ENCODE measurements around the gene SIGLEC12. TPM values are rescaled to one million over a fixed set of nuclear protein-coding genes. Genes with fewer than 3 reads are reported as not detected.

SIGLEC12 gene
- total and polyA plus RNA-seq, 9 of the 15 experiments (the other 6 are each of a cell fraction or from before 2014, with no cell fraction given): 0.08 to 1.3 (median 0.54) TPM

GRCh38 chr19:51473009-51473707, 28.4 kb downstream of the SIGLEC12 start (continued):
- TF ChIP-seq ZNF696 (CRISPR knock-in tag; conservative IDR thresholded peaks at IDR 0.05) (no peak), NONO (IDR thresholded peaks at IDR 0.05; ENCODE audit: low read depth in 2 of 2, low read length in 1 of 2) (peak in 1 of 2 experiments; percentile 54; a peak in 1 of 4 replicates), ZNF655 (CRISPR knock-in tag; IDR thresholded peaks at IDR 0.05) (no peak), BRD9 (IDR thresholded peaks at IDR 0.05; ENCODE audit: low read depth, partially characterized antibody) (peak; percentile 67), ZNF444 (CRISPR knock-in tag; IDR thresholded peaks at IDR 0.05) (no peak), HDAC3 (IDR thresholded peaks at IDR 0.05; ENCODE audit: borderline replicate concordance, partially characterized antibody) (no peak), HNRNPUL1 (IDR thresholded peaks at IDR 0.05; ENCODE audit: low read length) (no peak), CREB1 (IDR thresholded peaks at IDR 0.05) (no peak), CREB1 (CRISPR knock-in tag; IDR thresholded peaks at IDR 0.05) (no peak), SRF (CRISPR knock-in tag; IDR thresholded peaks at IDR 0.05) (no peak), MAZ (CRISPR knock-in tag; conservative IDR thresholded peaks at IDR 0.05 in 1 of 2, IDR thresholded peaks at IDR 0.05 in 1 of 2) (peak in 1 of 2 experiments; percentile 66; a peak in 1 of 4 replicates), ARHGAP35 (IDR thresholded peaks at IDR 0.05; ENCODE audit: partially characterized antibody) (no peak), SIN3A (IDR thresholded peaks at IDR 0.05; ENCODE audit: borderline replicate concordance in 2 of 2, control insufficient read depth in 1 of 2, low read depth in 2 of 2, low read length in 2 of 2) (no peak)
- TF ChIP-seq, protein P1, sequence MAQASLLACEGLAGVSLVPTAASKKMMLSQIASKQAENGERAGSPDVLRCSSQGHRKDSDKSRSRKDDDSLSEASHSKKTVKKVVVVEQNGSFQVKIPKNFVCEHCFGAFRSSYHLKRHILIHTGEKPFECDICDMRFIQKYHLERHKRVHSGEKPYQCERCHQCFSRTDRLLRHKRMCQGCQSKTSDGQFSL (CRISPR knock-in tag; IDR thresholded peaks at IDR 0.05): no peak
- TF ChIP-seq, protein P1 (tag; IDR thresholded peaks at IDR 0.05): no peak
- TF ChIP-seq, protein P2, sequence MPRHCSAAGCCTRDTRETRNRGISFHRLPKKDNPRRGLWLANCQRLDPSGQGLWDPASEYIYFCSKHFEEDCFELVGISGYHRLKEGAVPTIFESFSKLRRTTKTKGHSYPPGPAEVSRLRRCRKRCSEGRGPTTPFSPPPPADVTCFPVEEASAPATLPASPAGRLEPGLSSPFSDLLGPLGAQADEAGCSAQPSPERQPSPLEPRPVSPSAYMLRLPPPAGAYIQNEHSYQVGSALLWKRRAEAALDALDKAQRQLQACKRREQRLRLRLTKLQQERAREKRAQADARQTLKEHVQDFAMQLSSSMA (CRISPR knock-in tag; IDR thresholded peaks at IDR 0.05): no peak

All from K562 (cell line).